Hematopoietic multipotent progenitor cell treated with erythropoietin and hydrocortisone succinate and interleukin-3 and kit ligand, for 17 days (in vitro differentiated cells): Measurements from ENCODE around the gene TMEM158.

Experiments used
- DNase-seq: peaks from one replicate; pipeline ENCODE4 v3.0.0-alpha.2; 2015; ENCODE audit warnings: low spot score

The TMEM158 gene

DNA sequence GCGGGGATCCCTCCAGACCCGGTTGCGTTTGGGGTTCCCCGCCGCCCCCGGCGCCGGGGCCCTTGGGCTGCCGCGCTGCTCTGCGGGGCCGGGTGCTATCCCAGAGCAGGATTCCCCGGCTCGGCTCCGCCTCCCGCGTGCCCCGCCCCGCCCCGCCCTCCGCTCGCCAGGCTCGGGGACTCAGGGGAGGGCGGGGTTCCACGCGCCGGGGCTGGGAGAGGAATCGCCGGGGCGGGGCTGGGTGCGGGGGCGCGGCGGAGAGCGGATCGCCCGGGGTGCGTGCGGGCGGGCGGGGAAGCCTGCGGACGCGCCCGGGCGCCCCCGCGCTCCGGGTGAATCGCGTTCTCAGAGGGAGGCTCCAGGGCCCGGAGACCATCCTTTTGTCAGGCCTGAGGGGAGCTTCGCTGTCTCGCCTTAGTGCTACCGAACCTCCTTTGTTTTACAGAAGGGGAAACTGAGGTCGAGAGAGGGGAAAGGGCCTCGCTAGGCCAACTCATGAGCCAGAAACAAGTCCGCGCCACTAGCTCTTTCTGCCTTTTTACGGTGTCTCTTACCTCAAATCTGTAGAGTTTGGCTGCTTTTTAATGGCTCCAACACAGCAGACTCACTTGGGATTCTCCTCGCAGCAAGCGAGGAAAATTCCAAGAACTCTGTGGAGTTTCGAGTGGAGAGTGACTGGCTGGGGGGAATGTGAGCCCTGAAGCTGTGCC lies at the start of gene TMEM158:
TSS of gene TMEM158 (minus strand) at position 82 of the 710 bp plus-strand sequence. CDS start 260 bp downstream, outside the sequence.
- peak; percentile 81 for DNase-seq

DNA sequence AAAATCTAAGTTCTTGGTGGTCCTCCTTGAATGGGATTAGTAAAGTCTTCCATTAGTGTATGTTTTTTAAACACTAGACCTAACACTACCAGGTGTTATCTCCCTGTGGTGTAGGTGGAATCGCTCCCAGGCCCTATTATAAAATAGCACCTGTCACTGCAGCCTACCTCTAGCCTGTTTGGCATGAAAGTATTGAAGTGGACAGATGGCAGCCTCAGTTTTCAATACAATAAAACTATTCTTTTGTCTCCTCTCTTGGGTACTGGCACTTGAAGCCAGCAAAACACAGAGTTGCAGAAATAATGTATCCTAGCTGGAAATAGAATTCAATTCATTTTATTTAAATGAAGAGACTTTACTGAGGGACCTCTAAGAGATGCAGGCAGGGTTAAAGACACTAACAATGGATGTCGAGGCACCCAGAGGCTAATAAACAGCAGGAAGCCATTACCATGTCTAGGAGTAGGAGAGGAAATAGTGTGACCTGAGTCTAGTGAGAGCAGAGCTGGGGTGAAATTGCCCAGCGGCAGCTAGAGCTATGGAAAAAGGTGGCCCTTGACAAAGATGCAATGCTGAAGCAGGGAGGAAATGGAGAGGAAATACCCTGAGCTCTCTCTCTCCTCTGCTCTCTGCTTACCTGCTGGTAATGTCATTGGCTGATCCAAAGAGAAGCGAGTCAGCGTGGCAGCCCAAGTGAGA lies 49.1 kb upstream of the TMEM158 start:
- no peak for DNase-seq

DNA sequence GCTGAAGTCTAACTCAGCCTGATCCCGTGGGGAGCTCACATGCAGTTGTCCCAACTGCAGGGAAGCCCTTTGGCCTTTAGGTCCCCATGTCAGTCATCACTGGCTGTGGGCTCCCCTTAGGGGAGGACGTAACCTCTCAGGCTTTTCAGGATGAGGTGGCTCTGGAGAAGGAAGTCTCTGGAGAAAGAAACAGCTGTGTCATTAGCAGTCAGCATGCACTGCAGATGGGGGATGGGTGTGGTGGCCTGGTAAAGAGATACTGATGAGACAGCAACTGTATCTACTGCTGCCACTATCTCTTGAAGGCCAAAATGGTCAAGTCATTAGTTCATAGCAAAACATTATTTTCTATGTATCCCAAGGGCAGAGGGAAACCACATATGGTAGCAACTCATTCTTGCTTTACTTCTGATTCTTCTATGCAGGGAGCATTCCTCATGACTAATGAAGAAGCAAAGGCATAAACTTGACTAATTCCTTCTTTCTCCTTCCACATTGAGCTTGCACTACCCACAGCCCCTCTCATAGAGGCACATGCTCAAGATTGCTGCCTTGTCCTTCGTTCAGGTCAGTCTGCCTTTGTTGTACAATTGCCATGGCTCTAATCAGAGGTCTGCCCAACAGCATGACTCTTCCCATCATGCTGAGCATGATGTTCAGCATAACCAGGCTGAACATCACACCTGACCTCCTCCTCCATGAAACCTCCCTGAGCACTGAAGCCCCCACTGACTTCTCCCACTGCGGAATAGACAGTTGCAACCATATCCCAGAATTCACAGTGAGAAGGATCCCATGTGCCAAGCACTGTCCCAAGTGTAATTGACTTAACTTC lies 47.8 kb upstream of the TMEM158 start:
- peak; percentile 88 for DNase-seq

GRCh38 chr3:45272828-45273470 lies 46.9 kb upstream of the TMEM158 start:
- DNase-seq, result no peak

- DNase-seq, result peak; percentile 18
These were observed 46.1 kb upstream of the TMEM158 start for GRCh38 chr3:45272032-45272810.

GRCh38 chr3:45269952-45270351 lies 43.9 kb upstream of the TMEM158 start:
- DNase-seq, result no peak

DNA sequence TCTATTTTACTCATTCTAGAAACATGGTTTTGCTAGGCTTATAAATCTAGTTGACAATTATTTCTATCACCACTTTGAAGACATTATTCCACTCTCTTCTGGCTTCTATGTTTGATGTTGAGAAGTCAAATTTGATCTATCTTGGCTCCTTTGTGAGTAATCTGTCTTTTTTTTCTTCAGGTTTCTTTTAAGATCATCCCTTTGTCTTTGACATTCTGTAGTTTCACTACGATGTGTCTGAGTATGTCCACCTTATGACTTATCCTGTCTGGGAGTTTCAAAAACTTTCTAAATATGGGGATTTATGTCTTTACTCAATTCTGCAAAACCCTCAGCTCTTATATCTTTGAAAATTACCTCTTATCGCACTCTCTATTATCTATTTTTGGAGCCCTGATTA lies 41.0 kb upstream of the TMEM158 start:
- no peak for DNase-seq

DNA sequence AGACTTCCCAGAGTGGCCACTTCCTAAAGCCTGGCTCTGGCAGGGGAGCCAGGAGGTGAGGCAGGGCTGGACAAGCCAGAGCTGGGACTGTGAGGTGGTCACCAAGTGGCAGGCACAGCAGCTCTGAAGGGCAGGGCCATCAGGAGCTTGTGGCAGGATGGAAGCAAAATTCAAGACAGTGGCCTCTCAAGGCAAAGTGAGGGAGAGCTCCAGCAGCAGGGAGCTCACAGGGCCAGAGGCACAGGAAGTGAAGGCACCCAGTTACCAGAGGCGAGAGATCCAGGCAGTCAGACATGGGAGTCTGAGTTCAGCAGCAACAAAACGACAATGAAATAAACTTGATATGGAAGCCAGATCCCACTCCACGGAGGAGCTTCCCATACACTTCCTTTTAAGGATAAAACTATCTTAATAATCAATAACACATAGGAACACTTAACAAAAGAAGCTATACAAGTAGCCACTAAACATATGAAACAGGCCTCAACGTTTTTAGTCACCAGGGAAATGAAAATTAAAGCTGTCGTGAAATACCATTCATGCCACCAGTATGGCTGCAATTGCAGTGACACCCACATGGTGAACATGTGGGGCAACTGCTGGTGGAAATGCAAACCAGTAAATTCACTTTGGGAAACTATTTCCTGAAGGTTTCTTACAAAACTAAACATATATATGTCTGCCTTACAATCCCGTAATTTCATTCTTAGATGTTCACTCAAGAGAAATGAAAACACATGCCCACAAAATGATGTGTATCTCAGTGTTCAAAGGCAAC lies 35.4 kb upstream of the TMEM158 start:
- no peak for DNase-seq

DNA sequence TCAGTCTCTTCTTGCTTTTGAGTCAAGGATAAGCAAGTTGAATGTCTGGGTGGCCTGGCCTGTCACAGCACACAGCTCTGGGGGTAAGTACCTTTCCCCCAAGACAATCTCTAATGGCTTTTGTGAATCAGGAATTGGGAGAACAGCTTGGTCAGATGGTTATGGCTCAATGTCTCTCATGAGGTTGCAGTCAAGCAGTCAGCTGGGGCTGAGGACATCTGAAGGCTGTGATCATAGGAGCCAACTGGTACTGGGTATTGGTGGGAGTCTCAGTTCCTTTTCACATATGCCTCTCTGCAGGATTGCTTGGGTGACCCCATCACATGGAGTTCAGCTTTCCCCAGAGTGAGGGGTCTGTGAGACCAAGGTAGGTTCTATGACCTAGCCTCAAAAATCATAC lies 33.0 kb upstream of the TMEM158 start:
- DNase-seq, result no peak

DNA sequence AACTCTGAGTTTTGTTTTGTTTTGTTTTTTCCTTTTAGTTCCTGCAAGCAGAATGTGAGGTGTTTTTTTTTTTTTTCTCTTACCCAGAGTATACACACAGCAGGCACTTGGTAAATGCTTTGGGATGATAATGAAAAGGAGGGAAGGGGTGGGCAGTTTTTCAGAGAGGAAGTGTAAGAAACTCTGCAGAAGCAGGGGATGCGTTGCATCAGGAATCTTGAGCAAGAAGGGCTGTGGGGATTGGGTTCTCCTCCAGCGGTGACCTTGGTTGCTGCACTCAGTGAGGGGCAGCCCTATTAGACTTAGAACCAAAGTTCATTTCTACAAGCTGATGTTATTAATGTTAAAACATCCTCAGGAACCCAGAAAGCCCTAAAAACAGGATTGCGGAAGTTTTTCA lies 32.2 kb upstream of the TMEM158 start:
- no peak for DNase-seq

GRCh38 chr3:45253316-45253715 lies 27.2 kb upstream of the TMEM158 start:
- DNase-seq, result no peak

- DNase-seq, result no peak
These were observed 26.7 kb upstream of the TMEM158 start for GRCh38 chr3:45252826-45253225.

GRCh38 chr3:45249391-45249790 lies 23.3 kb upstream of the TMEM158 start:
- no peak for DNase-seq

- DNase-seq, result no peak
These were observed 20.2 kb upstream of the TMEM158 start for GRCh38 chr3:45246241-45246640.

DNA sequence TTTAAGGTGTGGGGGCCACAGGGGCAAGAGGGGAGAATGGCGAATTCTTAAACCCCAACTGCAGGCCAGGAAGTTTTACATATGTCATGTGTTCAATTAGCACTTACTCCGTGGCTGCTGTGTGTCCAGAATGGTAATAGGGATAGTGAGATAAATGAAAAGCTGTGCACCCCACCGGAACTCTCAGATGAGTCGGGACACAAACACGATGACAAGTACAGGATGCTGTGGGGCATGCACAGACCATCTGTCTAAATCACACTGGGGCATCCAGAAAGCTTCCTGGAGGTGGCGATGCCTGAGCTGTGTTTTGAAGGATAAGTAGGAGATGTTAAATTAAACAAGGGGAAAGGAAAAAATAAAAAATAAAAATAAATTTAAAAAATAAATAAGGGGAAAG lies 18.3 kb upstream of the TMEM158 start:
- DNase-seq, result no peak

GRCh38 chr3:45241206-45241605 lies 15.1 kb upstream of the TMEM158 start:
- DNase-seq, result no peak

- DNase-seq, result no peak
These were observed 14.2 kb upstream of the TMEM158 start for GRCh38 chr3:45240292-45240691.

GRCh38 chr3:45239254-45239653 lies 13.2 kb upstream of the TMEM158 start:
- DNase-seq, result no peak

DNA sequence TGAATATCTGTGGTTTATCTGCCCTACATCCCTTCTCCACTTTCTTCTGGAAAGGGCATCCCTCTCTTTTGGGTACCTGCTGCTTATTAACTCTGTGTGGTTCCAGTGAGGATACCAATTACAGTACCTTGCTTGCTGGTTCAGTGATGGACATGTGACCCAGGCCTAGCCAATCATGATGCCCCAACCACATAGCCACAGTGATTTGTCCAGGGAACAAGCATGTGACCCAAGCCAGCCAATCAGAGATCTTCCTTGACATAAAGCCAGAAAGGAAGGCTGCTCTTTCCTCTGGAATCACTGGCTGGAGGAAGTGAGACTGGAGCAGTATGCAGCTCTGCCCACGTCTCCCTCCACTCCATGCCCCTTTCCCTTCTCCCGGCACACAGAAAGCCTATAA lies 10.9 kb upstream of the TMEM158 start:
- peak; percentile 13 for DNase-seq

DNA sequence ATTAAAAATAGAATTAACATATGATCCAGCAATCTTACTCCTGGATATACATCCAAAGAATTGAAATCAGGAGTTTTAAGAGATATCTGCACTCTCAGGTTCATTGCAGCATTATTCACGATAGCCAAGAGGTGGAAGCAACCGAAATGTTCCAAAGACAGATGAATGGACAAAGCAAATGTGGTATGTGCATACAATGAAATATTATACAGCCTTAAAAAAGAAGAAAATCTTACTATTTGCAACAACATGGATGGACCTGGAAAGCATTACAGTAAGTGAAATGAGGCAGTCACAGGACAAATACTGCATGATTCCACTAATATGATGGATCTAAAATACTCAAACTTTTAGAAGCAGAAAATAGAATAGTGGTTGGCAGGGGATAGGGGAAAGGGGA lies 9.3 kb upstream of the TMEM158 start:
- DNase-seq, result no peak

DNA sequence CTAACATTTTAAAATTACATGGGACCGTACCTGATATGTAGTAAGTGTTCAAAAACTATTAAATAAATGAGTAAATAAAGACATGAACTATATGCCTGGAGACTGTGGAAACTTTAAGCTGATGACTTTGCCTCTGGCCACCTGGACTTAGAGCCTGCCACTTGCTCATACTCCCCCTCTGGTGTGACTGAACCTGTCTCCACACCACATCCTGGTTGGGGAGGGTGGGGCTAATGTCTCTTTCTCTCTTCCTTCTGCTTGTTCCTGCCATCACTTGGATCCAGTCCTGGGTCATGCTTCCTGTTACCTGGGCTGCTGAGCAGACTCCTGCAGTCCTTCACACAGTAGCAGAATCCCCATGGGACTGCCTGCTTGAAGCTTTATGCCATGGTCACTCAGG lies 8.2 kb upstream of the TMEM158 start:
- no peak for DNase-seq
